Astrocyte of the cerebellum (primary cell): ENCODE data around the gene ADCYAP1R1.

Source experiments
- DNase-seq: peaks from one replicate; pipeline ENCODE4 v3.0.0-alpha.2; 2011; ENCODE audit warnings: low read depth
- H3K4me3 ChIP-seq: 2 replicates; pipeline ENCODE4 v1.5.1; 2011; ENCODE audit warnings: mild to moderate bottlenecking, low read depth, low read length, moderate library complexity
- in situ Hi-C: cut with HindIII; loops from 2 replicates; pipeline ENCODE4 v1.10.0; 2017; ENCODE audit warnings: low sequenced_read_pairs
- TF ChIP-seq, protein P1 (sequence below): IDR thresholded peaks from 2 replicates; pipeline ENCODE4 v1.5.1; 2012; ENCODE audit warnings: low read length, low read depth, moderate library complexity, mild to moderate bottlenecking; ENCODE audit errors: missing control alignments

Gene ADCYAP1R1

DNA sequence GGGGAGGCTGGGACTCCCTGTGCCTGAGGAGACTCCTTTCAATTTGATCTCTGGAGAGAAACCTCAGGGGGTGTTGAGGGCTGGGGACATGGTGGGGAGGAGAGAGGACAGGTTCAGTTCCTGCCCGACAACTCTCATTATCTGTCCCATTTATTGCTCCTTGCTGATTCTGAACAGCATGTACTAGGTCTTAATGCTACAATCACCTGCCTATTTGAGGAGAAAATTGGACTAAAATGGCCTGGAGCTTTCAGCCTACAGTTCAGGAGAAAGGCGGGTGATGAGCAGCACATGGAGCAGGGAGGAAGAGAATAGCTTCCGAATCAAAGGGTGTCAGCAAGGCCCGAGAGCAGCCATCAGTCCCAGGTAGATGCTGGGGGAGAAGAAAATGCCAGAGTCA is 30.0 kb upstream of the ADCYAP1R1 start:
- DNase-seq: no peak
- TF ChIP-seq, protein P1, sequence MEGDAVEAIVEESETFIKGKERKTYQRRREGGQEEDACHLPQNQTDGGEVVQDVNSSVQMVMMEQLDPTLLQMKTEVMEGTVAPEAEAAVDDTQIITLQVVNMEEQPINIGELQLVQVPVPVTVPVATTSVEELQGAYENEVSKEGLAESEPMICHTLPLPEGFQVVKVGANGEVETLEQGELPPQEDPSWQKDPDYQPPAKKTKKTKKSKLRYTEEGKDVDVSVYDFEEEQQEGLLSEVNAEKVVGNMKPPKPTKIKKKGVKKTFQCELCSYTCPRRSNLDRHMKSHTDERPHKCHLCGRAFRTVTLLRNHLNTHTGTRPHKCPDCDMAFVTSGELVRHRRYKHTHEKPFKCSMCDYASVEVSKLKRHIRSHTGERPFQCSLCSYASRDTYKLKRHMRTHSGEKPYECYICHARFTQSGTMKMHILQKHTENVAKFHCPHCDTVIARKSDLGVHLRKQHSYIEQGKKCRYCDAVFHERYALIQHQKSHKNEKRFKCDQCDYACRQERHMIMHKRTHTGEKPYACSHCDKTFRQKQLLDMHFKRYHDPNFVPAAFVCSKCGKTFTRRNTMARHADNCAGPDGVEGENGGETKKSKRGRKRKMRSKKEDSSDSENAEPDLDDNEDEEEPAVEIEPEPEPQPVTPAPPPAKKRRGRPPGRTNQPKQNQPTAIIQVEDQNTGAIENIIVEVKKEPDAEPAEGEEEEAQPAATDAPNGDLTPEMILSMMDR: no peak
- in situ Hi-C loops: no loop called here
- no peak overlapping the region for H3K4me3 ChIP-seq

DNA sequence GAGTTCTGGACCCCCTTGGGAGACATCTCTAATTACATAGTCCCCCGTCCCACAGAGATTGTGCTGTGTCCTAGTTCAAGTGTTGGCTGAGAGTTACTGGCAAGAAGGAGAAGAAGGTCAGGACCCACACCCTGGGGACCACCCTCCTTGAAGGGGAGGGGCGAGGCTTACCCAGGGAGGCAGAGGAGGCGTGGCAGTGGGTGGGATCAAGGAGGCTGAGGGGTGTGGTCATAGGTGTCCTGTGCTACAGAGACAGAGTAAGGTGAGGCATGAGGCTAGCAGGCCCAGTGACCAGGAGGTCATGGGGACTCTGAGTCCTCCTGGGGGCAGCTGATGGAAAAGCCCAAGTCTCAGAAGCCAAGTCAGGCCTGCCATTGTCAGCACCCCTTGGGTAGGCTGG is 29.4 kb upstream of the ADCYAP1R1 start:
- in situ Hi-C loops: no loop called here
- TF ChIP-seq, protein P1: no peak
- H3K4me3 ChIP-seq: no peak overlapping the region
- DNase-seq: no peak

DNA sequence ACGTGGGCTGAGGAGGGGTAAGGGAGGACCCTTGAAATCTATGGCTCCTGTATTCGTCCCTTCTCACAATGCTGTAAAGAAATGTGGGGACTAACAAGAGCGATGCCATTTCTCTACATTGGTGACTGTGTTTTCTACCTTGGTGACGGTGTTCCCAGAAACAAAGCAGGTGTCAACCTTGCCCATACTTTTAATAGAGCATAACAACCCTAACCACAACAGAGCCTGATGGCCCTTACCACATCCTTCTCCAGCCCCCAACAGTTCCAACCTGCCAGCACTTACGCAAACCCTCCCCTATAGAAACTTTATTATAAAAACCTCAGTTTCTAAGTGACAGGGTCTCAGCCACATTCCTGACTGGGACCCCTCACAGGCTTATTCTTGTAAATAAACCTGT is 28.2 kb upstream of the ADCYAP1R1 start:
- TF ChIP-seq, protein P1: no peak
- no peak for DNase-seq
- in situ Hi-C loops: no loop called here
- H3K4me3 ChIP-seq: no peak overlapping the region

DNA sequence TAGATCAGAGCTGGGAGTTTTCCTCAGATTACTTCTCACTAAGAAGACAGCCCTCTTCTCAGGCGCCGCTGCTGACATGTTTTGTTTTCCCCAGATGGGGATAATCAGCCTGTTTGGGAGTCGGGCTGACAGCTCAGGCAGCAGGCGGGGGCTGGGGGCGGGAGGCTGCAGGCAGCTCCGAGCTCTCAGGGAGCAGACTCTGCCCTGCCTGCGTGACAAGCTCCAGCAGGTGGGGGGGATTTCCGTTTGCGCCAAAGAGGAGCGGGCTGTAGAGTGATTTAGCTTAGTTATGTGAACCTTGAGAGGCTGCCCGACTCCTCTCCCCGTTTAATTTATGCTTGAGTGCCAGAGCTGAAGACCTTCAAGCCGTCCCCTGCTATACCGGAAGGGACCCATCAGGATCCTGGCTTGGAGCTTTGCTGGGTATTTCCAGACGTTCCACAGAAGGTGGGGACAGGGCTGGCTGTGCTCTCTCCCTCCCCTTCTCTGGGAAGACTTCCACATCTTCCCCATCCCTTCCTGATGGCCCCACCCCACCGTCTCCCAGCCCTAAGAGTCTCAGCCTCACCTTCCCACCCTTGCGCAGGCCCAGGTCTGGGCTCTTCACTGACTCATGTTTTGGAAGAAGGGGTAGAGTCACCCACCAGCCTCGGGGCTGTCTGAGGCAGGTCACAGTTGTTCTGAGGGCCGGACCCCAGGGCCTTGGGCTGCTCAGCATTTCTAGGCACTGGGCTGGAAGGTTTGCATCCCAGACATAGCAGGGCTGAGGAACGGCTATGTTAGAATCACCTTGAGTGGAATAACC is 24.7 kb upstream of the ADCYAP1R1 start:
- TF ChIP-seq, protein P1: no peak
- no peak for DNase-seq
- in situ Hi-C loops: no loop called here
- H3K4me3 ChIP-seq: no peak overlapping the region

DNA sequence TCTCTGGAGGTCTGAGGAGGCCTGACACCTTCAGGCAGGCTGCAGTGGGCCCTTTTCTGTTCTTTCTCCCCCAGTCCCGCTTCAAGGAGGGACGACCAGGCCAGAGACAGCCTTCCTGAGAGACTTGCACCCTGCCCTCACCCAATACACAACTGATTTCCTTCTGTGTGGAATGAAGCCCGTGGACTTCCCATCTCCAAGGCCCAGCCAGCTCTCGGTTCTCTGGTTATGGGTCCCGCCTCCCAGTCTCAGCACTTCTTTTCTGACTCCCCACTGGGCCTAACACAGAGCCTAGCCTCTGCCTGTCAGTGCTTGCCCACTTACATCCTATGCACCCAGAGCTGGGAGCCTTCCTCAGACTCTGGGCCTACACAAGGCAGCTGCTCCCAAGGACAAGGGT is 24.1 kb upstream of the ADCYAP1R1 start:
- DNase-seq: no peak
- H3K4me3 ChIP-seq: no peak overlapping the region
- TF ChIP-seq, protein P1: no peak
- in situ Hi-C loops: no loop called here

DNA sequence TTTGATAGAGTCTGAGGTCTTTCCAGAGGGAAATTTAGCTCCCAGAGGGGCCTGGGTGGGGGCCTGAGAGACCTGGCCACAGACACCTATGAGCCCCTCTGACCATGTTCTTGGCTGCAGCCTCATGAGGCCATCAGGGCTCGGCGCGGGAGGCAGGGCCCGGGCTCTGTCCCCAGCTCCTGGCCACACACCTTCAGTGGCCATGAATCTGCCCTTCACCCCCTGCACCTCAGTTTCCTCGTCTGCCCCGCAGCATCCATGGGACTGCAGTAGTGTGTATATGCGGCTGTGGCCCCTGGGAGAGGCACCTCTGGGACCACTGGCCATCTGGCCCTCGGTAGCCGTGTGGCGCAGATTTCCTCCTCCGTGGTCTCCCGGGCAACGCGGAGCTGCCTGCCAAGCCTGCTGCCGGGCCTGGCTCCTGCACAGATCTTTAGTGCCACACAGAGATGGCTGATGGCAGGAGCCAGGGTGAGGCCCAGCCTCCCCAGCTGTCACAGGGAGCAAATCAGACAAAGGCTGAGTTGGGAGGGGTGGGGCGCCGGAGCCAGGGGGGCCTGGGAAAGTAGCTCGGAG is 23.6 kb upstream of the ADCYAP1R1 start:
- TF ChIP-seq, protein P1: no peak
- DNase-seq: no peak
- no peak overlapping the region for H3K4me3 ChIP-seq
- in situ Hi-C loops: no loop called here
